NCI-H774 (cell line): ENCODE data around the gene COMT.
A peak's percentile ranks its signal among the peaks of the same experiment; 100 is the strongest.

Experiments
- DNase-seq: peaks from one replicate; lab custom pipeline; 2025; lab: John Stamatoyannopoulos, UW

The COMT gene

DNA sequence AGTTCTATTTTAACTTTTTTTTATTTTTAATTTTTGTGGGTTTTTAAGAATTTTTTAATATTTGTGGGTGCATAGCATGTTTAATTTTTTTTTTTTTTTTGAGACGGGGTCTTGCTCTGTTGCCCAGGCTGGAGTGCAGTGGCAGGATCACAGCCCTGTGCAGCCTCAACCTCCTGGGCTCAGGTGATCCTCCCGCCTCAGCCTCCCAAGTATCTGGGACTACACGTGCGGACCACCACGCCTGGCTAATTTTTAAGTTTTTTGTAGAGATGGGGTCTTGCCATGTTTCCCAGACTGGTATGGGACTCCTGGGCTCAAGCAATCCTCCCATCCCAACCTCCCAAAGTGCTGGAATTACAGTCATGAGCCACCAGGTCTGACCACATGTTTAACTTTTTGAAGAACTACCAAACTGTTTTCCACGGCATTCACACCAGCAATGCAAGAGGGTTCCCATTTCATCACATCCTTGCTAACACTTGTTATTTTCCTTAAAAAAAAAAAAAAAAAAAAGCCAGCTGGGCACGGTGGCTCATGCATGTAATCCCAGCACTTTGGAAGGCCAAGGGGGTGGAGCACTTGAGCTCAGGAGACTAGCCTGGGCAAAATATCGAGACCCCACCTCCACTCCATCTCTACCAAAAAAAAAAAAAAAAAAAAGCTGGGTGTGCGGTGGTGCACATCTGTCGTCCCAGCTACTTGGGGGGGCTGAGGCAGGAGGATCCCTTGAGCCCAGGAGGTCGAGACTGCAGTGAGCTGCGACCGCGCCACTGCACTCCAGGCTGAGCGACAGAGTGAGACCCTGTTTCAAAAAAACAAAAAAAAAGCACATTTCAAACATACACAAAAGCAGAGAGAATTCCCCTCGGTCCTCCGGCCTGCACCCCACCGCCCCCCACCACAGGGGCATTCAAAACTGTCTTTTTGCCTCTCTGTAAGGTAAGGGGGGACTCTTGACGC lies 16.8 kb downstream of the COMT start:
- no peak for DNase-seq

DNA sequence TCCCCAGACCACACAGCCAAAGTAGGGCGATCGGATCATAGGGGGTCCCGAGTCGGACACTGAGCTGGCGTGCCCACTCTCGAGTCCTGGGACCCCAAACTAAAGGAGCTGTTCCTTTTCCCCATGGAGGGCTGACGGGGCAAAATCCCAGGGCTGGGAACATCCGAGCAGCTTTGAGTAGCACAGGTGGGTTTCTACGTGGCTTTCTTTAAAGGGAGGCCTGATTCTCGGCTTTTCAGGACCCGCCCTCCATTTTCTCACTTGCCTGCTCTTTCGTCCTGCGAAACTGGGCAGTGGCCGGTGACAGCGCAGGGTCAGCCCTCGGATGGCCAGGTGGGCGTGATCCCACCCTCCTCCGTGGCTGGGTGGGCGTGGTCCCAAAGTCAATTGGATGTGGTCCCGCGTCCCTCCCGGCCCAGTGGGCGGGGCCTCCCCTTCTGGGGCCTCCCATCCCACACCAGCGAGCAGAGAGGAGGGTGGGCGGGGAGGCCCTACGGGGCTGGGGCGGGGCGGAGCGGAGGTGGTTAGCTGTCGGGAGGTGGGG lies 17.5 kb downstream of the COMT start:
- DNase-seq: no peak

DNA sequence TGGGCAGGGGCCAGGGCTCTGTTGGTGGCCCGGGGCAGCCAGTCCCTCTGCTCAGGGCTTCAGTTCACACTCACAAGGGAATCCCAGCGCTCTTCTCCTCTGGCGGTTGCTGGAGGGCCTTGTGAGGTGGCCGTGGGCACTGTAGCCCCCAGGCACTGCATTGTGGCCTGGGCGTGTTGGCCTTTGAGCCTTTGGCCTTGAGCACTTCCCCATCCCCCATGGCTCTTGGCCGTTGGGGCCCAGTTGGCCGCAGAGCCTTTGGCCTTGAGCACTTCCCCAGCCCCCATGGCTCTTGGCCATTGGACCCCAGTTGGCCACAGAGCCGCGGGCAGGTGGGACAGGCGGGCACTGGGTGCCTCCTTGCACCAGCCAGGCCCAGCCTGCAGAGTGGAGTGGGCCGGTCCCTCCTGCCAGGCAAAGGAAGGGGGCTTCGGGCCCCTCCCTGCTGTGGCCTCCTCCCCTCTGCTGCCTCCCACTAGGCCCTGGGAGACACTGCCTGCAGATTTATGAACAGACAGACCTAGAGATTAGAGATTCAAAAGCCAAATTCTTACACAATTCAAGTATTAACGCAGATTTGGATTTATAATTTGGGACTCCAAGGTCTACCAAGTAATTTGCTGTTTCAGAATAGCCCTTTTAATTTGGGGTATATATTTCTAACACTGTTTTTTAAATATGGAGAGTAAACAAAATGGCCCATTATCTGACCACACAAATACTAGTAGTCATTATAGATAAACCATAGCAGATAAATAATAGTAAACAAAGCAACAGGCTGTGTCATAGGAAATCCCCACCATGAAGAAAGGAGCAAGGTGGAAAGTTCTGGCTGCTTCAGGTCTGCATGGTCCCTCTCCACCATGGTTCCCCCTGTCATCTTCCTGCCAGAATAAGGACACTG lies 18.3 kb downstream of the COMT start:
- no peak for DNase-seq

DNA sequence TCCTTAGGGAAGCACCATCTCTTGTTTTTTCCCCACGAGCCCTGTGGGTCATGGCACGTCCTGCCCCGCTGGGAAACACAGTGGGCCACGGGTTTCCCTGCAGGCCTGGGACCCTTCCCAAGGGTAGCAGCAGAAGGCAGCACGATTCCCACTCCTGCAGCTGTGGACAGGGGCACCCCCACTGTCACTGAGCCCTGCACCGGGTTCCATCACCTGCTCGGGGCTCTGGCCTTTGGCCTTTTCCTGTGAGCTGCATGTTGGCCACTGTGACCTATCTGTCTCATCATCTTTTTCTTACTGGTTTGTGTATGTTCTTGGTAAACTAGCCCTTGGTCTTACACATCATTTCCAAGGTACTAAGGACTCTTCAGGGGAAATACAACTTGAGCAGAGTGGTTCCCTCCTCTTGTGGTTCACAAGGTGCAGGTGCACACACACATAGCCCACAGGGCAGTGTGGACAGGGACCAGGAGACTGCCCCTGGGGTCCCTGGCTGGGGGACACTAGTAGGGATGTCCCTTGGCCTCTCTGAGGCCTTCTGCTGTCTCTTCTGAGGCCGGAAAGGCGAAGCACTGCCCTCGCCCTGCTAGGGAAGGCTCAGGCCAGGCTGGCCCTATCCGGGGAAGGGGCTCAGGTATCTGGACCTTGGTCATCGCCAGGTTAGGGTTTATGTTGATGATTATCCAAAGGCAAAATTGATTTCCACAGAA lies 19.1 kb downstream of the COMT start:
- no peak for DNase-seq

DNA sequence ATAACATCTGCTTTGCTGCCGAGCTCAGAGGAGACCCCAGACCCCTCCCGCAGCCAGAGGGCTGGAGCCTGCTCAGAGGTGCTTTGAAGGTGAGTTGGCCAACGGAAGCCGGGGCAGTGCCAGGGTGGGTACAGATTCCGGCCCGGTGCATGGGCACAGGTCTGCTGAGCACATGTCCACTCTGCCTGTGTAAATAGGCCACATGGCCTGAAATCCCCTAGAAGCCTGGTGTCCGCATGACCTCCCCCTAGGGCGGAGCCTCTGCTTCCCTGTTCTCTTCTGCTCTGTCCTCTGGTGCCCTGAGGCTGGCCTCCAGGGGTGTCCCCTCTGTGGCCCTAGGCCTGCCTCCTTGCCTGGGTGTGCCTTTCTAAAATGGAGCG lies 19.6 kb downstream of the COMT start:
- no peak for DNase-seq

DNA sequence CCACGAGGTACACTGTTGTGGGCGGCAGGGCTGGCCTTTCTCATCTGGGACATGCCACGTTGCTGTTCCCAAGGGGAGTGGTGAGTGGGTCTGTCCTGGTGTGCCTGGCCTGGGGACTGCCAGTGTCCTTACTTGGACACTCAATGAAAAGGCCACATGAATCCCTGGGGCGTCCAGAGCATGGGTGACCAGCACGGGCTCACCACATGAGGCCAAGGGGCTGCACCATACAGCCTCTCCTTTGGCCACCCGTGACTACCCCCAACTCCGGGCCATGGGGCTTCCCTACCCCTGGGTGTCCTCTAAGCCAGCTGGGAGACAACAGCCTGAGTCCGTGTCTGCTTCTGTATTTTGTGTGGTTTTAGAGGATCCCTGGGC lies 20.3 kb downstream of the COMT start:
- no peak for DNase-seq

DNA sequence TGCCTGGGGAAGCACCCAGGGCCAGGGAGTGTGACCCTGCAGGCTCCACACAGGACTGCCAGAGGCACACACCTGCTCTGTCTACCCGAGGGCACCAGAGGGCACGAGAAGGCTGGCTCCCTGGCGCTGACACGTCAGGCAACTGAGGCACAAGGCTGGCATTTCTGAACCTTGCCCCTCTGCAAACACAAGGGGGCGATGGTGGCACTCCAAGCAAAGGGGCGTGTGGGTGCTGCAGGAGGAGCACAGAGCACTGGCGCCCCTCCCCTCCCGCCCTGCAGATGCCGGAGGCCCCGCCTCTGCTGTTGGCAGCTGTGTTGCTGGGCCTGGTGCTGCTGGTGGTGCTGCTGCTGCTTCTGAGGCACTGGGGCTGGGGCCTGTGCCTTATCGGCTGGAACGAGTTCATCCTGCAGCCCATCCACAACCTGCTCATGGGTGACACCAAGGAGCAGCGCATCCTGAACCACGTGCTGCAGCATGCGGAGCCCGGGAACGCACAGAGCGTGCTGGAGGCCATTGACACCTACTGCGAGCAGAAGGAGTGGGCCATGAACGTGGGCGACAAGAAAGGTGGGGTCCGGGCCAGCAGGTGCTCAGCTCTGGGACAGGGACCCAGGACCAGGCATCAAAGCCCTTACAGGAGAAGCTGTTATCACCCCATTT lies 20.8 kb downstream of the COMT start:
- peak; percentile 69 for DNase-seq

DNA sequence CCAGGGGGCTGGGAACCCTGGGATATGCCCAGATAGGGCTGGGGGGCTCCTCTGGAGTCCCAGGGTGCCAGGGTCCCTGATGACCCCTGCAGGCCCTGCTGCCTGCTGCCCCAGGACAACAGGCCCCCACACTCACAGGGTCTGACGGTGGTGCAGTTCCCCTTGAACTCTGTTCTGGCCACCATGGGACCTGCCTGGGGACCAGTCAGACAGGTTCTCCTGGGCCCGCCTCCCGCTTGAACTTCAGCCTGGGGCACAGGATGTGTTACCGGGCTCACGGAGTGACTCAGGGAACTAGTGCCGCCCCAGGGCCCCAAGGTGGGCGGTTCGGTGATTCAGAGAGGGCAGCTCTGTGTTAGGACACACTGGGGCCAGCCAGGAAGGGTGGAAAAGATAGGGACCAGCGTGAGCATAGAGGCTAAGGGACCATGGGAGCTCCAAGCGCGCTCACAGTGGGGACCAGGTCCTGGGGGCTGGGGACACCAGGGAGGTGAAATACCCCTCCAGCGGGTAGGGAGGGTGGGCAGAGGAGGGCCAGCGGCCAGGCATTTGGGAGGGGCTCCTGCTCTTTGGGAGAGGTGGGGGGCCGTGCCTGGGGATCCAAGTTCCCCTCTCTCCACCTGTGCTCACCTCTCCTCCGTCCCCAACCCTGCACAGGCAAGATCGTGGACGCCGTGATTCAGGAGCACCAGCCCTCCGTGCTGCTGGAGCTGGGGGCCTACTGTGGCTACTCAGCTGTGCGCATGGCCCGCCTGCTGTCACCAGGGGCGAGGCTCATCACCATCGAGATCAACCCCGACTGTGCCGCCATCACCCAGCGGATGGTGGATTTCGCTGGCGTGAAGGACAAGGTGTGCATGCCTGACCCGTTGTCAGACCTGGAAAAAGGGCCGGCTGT lies 21.6 kb downstream of the COMT start:
- no peak for DNase-seq

DNA sequence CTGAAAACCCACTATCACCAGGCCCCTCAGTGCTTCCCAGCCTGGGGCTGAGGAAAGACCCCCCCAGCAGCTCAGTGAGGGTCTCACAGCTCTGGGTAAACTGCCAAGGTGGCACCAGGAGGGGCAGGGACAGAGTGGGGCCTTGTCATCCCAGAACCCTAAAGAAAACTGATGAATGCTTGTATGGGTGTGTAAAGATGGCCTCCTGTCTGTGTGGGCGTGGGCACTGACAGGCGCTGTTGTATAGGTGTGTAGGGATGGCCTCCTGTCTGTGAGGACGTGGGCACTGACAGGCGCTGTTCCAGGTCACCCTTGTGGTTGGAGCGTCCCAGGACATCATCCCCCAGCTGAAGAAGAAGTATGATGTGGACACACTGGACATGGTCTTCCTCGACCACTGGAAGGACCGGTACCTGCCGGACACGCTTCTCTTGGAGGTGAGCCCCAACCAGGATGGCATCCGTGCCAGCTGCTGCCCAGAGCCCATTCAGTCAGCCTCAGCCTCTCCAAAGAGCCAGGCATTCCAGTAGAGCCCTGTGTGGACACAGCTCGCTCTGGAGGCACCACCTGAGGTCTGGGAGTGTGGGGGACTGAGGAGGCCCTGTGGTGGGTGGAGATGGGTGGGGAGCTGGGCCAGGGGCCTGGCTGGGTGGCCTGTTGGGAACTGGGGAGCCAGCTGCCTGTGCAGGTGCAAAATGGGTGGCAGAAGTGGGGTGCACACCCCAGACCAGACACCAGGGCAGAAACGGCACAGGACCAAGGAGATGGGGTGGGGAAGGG lies 22.5 kb downstream of the COMT start:
- no peak for DNase-seq

DNA sequence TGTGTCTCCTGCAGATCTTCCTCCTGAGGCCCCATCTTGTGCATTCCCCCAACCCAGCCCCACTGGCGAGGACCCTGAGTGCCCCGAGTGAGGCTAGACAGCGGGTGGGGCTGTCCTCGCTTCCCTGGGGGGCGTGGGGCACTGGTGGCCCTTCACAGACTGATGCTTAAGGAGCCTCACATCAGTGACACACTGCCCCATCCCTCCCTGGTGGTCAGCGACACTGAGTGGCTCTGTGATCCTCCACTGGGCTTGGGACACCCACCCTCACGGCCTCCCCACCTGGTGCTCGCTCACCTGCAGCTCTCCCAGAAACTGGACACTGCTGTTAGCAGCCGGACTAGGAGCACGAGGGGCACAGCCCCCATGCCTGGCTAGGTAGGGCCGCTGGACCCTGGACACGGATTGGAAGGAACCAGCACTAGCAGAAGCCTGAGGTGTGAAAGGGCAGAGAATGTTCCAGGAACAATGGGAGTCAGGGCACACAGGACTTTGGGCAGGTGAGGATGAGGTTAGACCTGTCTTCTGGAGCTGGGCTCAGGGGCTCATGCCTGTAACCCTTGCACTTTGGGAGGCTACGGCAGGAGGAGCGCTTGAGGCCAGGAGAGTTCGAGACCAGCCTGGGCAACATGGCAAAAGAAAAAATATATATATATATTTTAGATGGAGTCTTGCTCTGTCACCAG lies 23.3 kb downstream of the COMT start:
- DNase-seq: no peak

DNA sequence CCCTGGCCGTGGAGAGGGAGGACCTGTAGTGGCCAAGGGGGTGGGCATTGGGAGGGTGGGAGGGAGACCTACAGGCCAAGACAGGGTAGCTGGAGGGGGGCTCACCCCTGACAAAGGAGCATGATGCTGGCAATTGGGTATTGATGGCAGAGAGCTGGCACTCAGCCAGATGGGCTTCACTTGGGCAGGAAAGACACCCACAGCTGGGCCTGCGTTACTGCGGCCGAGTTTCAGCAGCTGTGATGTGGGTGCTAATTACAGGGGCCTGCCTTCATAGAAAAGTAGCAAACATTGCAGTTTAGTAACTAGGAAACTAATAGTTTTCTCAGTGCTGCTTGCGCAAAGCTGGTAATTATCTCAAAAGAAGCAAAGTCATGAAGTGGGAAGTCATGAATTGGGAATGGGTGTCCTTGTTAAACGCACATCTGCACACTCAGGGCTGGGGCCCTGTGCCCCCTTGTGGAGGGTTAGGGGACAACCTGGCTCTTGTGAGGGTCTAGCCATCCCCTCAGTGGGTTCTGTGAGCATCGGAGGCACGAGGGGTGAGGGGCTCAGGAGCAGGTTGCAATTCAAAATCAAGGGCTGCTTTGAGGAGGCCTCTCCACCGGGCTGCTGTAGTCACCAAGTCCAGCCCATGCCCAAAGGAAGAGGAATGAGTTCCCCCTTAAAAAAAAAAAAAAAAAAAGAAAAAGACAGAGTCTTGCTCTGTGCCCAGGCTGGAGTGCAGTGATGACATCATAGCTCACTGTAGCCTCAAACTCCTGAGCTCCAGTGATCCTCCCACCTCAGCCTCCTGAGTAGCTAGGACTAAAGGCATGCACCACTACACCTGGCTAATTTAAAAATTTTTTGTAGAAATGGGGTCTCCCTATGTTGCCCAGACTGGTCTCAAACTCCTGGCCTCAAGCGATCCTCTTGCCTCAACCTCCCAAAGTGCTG lies 24.5 kb downstream of the COMT start:
- no peak for DNase-seq

DNA sequence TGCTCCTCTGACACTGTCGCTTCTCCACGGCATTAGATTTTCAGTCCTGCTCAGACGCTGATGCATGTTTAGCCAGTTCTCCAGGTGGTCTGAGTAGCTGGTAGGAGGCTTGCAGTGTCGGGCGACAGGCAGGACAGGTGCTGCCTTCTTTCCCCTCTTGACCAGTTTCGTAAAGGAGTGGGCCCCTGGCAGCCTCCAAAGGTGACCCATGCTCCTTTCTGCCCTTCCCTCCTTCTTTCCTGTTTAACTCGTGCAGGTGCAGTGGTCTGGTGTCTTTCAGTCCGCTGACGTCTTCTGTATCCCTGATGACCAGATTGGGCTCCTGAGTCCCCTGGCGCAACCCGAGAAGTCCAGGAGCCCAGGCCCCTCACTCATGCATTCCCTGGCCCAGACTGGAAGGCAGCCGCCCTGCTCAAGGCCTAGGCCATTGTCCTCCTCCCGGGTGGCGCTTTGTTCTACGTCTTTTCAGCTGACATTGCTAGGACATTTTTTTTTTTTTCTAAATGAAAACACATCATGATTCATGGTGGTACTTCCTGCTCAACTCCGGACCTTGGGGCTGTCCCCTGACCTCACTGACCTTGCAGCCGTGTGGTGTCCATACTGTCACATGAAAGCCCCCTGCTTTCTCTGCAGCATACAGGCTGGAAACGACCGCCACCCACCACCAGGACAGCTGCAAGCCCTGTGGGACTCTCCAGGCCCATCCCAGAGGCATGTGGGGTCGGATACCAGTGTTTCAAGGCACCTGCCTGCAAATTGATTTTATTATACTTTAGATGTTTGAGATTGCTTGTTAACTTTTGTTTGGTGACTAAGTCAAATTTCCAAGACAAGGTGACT lies 25.6 kb downstream of the COMT start:
- no peak for DNase-seq

DNA sequence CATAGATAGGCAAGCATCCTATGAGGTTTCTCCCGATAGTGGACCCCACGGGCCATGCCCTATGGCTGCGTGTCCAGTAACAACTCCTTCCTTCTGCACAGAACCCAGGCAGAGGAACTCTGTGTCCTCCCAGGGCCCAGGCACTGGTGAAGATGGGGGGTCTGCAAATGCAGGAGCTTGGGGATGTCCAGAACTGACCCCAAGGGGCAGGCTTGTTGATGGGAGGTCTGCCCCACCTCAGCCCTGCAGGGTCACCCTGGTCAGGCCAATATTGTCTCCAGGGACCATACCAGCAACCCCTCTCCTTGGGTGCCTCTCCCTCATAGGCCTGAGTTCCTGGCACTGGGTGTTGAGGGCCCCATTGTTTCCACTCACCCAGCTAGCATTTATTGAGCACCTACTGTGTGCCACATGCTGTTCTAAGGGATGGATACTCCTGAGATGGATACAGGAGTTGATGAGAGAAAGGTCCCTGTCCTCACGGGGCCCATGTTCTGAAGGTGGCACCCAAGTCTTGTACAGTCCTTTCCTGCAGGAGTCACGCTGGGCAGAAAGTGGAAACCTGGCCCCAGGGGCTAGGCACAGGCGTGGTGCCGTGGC lies 26.4 kb downstream of the COMT start:
- DNase-seq: no peak

DNA sequence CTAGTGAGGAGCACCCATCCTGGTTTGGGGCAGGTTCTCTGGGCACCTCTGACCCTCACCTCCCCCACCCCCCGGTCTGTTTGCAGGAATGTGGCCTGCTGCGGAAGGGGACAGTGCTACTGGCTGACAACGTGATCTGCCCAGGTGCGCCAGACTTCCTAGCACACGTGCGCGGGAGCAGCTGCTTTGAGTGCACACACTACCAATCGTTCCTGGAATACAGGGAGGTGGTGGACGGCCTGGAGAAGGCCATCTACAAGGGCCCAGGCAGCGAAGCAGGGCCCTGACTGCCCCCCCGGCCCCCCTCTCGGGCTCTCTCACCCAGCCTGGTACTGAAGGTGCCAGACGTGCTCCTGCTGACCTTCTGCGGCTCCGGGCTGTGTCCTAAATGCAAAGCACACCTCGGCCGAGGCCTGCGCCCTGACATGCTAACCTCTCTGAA lies 26.9 kb downstream of the COMT start:
- no peak for DNase-seq

DNA sequence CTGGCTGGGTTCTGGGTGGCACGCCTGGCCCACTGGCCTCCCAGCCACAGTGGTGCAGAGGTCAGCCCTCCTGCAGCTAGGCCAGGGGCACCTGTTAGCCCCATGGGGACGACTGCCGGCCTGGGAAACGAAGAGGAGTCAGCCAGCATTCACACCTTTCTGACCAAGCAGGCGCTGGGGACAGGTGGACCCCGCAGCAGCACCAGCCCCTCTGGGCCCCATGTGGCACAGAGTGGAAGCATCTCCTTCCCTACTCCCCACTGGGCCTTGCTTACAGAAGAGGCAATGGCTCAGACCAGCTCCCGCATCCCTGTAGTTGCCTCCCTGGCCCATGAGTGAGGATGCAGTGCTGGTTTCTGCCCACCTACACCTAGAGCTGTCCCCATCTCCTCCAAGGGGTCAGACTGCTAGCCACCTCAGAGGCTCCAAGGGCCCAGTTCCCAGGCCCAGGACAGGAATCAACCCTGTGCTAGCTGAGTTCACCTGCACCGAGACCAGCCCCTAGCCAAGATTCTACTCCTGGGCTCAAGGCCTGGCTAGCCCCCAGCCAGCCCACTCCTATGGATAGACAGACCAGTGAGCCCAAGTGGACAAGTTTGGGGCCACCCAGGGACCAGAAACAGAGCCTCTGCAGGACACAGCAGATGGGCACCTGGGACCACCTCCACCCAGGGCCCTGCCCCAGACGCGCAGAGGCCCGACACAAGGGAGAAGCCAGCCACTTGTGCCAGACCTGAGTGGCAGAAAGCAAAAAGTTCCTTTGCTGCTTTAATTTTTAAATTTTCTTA lies 27.8 kb downstream of the COMT start:
- no peak for DNase-seq

DNA sequence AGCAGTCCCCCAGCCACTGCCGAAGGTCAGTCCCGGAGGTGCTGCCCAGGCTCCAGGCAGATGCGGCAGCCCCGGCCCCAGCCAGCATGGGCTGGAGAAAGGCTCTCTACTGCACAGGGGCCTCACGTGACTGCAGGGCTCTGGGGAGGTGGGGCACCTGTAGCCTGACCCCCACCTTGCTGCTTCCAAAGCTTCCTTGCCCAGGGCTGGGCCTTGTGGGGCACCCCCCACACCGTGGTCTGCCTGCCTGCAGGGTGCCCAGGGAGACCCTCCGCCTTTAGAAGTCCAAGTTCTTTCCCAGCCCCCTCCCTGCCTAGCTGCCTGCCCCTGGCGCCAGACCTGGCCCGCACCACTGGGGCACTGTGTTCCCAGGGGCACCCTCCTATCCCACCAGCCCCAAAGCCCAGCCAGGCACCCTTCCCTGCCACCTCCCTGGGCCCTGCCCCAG lies 28.5 kb downstream of the COMT start:
- DNase-seq: no peak
